HCT116 (cell line): ENCODE results near the gene CERS5. TPM values are rescaled to one million over a fixed set of nuclear protein-coding genes. Genes with fewer than 3 reads are reported as not detected.

ENCODE experiments used
- ATAC-seq: fragments of 200-7000 bp; cut with Tn5 transposase; 2 replicates; pipeline ENCODE4 v1.9.1; 2020; ENCODE audit warnings: mild to moderate bottlenecking, moderate library complexity
- BruUV-seq: library from RNA; stranded (reverse); fragments of 400-500 nt; replicated peaks from 2 replicates; lab custom pipeline; 2021; lab: Mats Ljungman, UMichigan
- CTCF ChIA-PET: fragments of 300-600 bp; sonication (Branson Sonifier 250); formaldehyde crosslinking; loops from one replicate; lab custom pipeline; 2021; ENCODE audit warnings: antibody characterized with exemption; lab: Charles Lee
- POLR2A ChIA-PET: fragments of 300-600, 350-600 bp; sonication (Branson Sonifier 250); formaldehyde crosslinking; loops from one replicate; lab custom pipeline; 2021; ENCODE audit warnings: antibody characterized with exemption; lab: Charles Lee
- RAD21 ChIA-PET, 2 experiments: fragments of 300-600 bp; sonication (Branson Sonifier 250); formaldehyde crosslinking; loops; one replicate each; lab custom pipeline; 2023; ENCODE audit warnings: low total read pairs in 2 of 2; ENCODE audit not compliant: uncharacterized antibody in 2 of 2, unreplicated experiment in 2 of 2, low non-redundant PET in 1 of 2; lab: Charles Lee
- DNase-seq: peaks from one replicate; pipeline ENCODE4 v3.0.0-alpha.2; 2010; ENCODE audit warnings: low read depth, low spot score
- H2AFZ ChIP-seq: fragments of 200-600 bp; shearing (Covaris generic), sonication (generic); 2 replicates; pipeline ENCODE4 v1.6.1; 2017; ENCODE audit warnings: low read depth, mixed run types, mixed read lengths, antibody characterized with exemption, low read length; ENCODE audit not compliant: poor library complexity, severe bottlenecking
- H3K27ac ChIP-seq: 2 replicates; pipeline ENCODE4 v1.5.1; 2012; ENCODE audit warnings: low read depth, low read length
- H3K27me3 ChIP-seq: fragments of 200-600 bp; sonication (generic); 2 replicates; pipeline ENCODE4 v1.6.1; 2016; ENCODE audit warnings: mixed run types, low read length, mixed read lengths; ENCODE audit not compliant: insufficient read depth
- H3K36me3 ChIP-seq, 2 experiments: fragments of 200-500 bp in 1 of 2; fragments of 200-600 bp in 1 of 2; sonication (Bioruptor generic) in 1 of 2; sonication (generic) in 1 of 2; 2 replicates each; pipeline versions ENCODE4 v1.5.1 to v1.6.1; 2014 to 2016; ENCODE audit warnings: low read length in 2 of 2, inconsistent platforms in 1 of 2, mixed read lengths in 1 of 2, mixed run types in 1 of 2; ENCODE audit not compliant: insufficient read depth in 2 of 2, control insufficient read depth in 1 of 2
- H3K4me1 ChIP-seq, 2 experiments: fragments of 200-600 bp in 1 of 2; sonication (generic) in 1 of 2; 2 replicates each; pipeline versions ENCODE4 v1.5.1 to v1.6.1; 2012 to 2017; ENCODE audit warnings: low read length in 2 of 2, inconsistent platforms in 1 of 2, mild to moderate bottlenecking in 1 of 2, mixed read lengths in 1 of 2, mixed run types in 1 of 2, moderate library complexity in 1 of 2; ENCODE audit not compliant: insufficient read depth in 2 of 2, control insufficient read depth in 1 of 2
- H3K4me2 ChIP-seq: fragments of 200-600 bp; sonication (generic); 2 replicates; pipeline ENCODE4 v1.6.1; 2017; ENCODE audit warnings: mixed run types, low read length, mixed read lengths
- H3K4me3 ChIP-seq, 2 experiments: fragments of 200-600 bp in 1 of 2; sonication (generic) in 1 of 2; replicated peaks in 1 of 2; 2 replicates each; pipeline ENCODE4 v1.5.1; 2011 to 2016; ENCODE audit warnings: low read length in 2 of 2, control low read depth in 1 of 2, low read depth in 1 of 2, mild to moderate bottlenecking in 1 of 2, mixed read lengths in 1 of 2, mixed run types in 1 of 2
- H3K79me2 ChIP-seq: fragments of 200-600 bp; sonication (generic); 2 replicates; pipeline ENCODE4 v1.6.1; 2017; ENCODE audit warnings: mild to moderate bottlenecking, mixed run types, low read length, moderate library complexity, mixed read lengths; ENCODE audit not compliant: insufficient read depth
- H3K9ac ChIP-seq: fragments of 200-600 bp; sonication (generic); 2 replicates; pipeline ENCODE4 v1.6.1; 2016; ENCODE audit warnings: low read length, mixed read lengths
- H3K9me2 ChIP-seq: fragments of 200-600 bp; sonication (generic), shearing (Covaris generic); 2 replicates; pipeline ENCODE4 v1.6.1; 2017; ENCODE audit warnings: mixed run types, mild to moderate bottlenecking, moderate library complexity; ENCODE audit not compliant: insufficient read depth
- H3K9me3 ChIP-seq, 2 experiments: fragments of 200-500 bp in 1 of 2; fragments of 200-600 bp in 1 of 2; sonication (Bioruptor generic) in 1 of 2; sonication (generic) in 1 of 2; 2 replicates each; pipeline ENCODE4 v1.6.1; 2014 to 2017; ENCODE audit warnings: low read length in 2 of 2, mixed read lengths in 2 of 2, inconsistent platforms in 1 of 2, low read depth in 1 of 2, mild to moderate bottlenecking in 1 of 2, mixed run types in 1 of 2, moderate library complexity in 1 of 2; ENCODE audit not compliant: control insufficient read depth in 1 of 2, insufficient read depth in 1 of 2
- H4K20me1 ChIP-seq: fragments of 200-600 bp; sonication (generic), shearing (Covaris generic); 2 replicates; pipeline ENCODE4 v1.6.1; 2017; ENCODE audit warnings: mixed run types, mild to moderate bottlenecking, moderate library complexity; ENCODE audit not compliant: insufficient read depth
- ATF3 ChIP-seq: IDR thresholded peaks from 2 replicates; pipeline ENCODE4 v1.6.1; 2012
- CEBPB ChIP-seq: IDR thresholded peaks from 2 replicates; pipeline ENCODE4 v1.6.1; 2012; ENCODE audit warnings: low read depth
- CTCF ChIP-seq, 3 experiments: fragments of 200-600 bp in 1 of 3; sonication (generic) in 1 of 3; IDR thresholded peaks in 2 of 3; conservative IDR thresholded peaks in 1 of 3; 2 replicates each; pipeline ENCODE4 v1.5.1; 2012 to 2017; ENCODE audit warnings: low read depth in 2 of 3, low read length in 2 of 3, antibody characterized with exemption in 1 of 3, borderline replicate concordance in 1 of 3, control low read depth in 1 of 3, mild to moderate bottlenecking in 1 of 3, mixed read lengths in 1 of 3, mixed run types in 1 of 3, moderate library complexity in 1 of 3; ENCODE audit not compliant: insufficient read depth in 1 of 3
- EGR1 ChIP-seq: IDR thresholded peaks from 2 replicates; pipeline ENCODE4 v1.6.1; 2012; ENCODE audit warnings: low read depth
- EZH2 ChIP-seq: fragments of 200-600 bp; sonication (generic); IDR thresholded peaks from 2 replicates; pipeline ENCODE4 v1.6.1; 2017; ENCODE audit warnings: antibody characterized with exemption, mixed run types
- EZH2phosphoT487 ChIP-seq: fragments of 200-600 bp; IDR thresholded peaks from 2 replicates; pipeline ENCODE4 v1.6.1; 2018; ENCODE audit warnings: antibody characterized with exemption, borderline replicate concordance
- FOSL1 ChIP-seq: IDR thresholded peaks from 2 replicates; pipeline ENCODE4 v1.6.1; 2012; ENCODE audit warnings: low read depth
- JUND ChIP-seq: IDR thresholded peaks from 2 replicates; pipeline ENCODE4 v1.6.1; 2012
- POLR2A ChIP-seq: IDR thresholded peaks from 2 replicates; pipeline ENCODE4 v1.7.0; 2011; ENCODE audit warnings: borderline replicate concordance; ENCODE audit not compliant: insufficient read depth, insufficient read length; ENCODE audit errors: extremely low read depth
- POLR2AphosphoS5 ChIP-seq: IDR thresholded peaks from 2 replicates; pipeline ENCODE4 v1.6.1; 2011; ENCODE audit warnings: mild to moderate bottlenecking, low read depth, low read length, moderate library complexity
- RAD21 ChIP-seq: IDR thresholded peaks from 2 replicates; pipeline ENCODE4 v1.6.1; 2012; ENCODE audit warnings: low read depth, mild to moderate bottlenecking
- SIN3A ChIP-seq: IDR thresholded peaks from 2 replicates; pipeline ENCODE4 v1.6.1; 2012; ENCODE audit warnings: low read depth
- SP1 ChIP-seq: IDR thresholded peaks from 2 replicates; pipeline ENCODE4 v1.6.1; 2012; ENCODE audit warnings: low read depth
- SRF ChIP-seq: IDR thresholded peaks from 2 replicates; pipeline ENCODE4 v1.6.1; 2012; ENCODE audit warnings: low read depth
- TCF7L2 ChIP-seq: IDR thresholded peaks from 2 replicates; pipeline ENCODE4 v1.7.0; 2011; ENCODE audit warnings: borderline replicate concordance, inconsistent platforms; ENCODE audit not compliant: insufficient read depth, insufficient read length; ENCODE audit errors: extremely low read depth
- YY1 ChIP-seq: IDR thresholded peaks from 2 replicates; pipeline ENCODE4 v1.6.1; 2011; ENCODE audit warnings: low read length, low read depth, moderate library complexity, mild to moderate bottlenecking; ENCODE audit not compliant: insufficient replicate concordance; ENCODE audit errors: extremely low read depth
- ZFX ChIP-seq: fragments of 450-650 bp; IDR thresholded peaks from 2 replicates; pipeline ENCODE4 v1.6.1; 2017
- ZNF274 ChIP-seq: fragments of 200-500 bp; sonication (Bioruptor generic); IDR thresholded peaks from 2 replicates; pipeline ENCODE4 v1.6.1; 2014; ENCODE audit warnings: mild to moderate bottlenecking, low read depth, low read length, inconsistent platforms
- intact Hi-C: fragments of 100-400 bp; cut with micrococcal nuclease; formaldehyde crosslinking; loops from 2 replicates; pipeline ENCODE4 v1.10.0; 2022
- total RNA-seq: library from RNA; stranded (reverse); gene quantifications from one replicate; pipeline ENCODE4 v1.2.1, GENCODE V29; 2021; ENCODE audit not compliant: unreplicated experiment

CERS5 gene
- total RNA-seq, 1 experiment from 2014 or later = 33.4 TPM

DNA sequence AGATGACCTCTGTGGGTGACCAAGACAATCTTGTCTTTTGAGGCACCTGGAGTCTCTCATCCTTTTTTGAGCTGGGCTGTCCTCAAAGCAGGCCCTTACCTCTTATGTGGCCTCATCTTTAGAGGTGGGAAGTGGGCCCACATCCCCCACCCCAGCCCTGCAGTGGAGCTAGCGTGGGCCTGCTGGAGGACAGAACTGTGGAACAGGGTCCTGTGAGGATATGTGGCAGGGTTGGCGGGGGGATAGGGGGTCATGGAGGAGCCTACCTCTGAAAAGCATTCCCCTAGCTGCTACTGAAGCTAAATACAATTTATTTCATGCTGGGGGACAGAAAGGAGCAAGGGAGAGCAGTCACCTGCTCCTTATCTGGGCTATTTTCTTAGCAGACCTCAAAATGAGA is 63.8 kb downstream of the CERS5 start:
- ChIA-PET CTCF (interaction anchor here (0.9 to 1.8 kb wide), 6 partner anchors 8 to 73 kb away, joined by 3 to 8 read pairs (median 4); partner anchors contain the start of genes CERS5, COX14 and SMARCD1), RAD21 (no interaction called here)
- H3K9ac ChIP-seq = no peak overlapping the region

GRCh38 chr12:50102646-50103309 is 64.4 kb downstream of the CERS5 start:
- no TSS peak for BruUV-seq
- H4K20me1 ChIP-seq = no peaks in the 10 kb centered on the region
- ATAC-seq (no peak), DNase-seq (no peak)
- ChIA-PET CTCF (interaction anchor here (1.4 to 2.7 kb wide), 6 partner anchors 8 to 73 kb away, joined by 3 to 24 read pairs (median 8); partner anchors contain the start of genes CERS5 and COX14), POLR2A (interaction anchor here (1.4 to 2.2 kb wide), 2 partner anchors 9 kb away, joined by 5 to 7 read pairs; partner anchors contain the start of gene COX14), RAD21 (no interaction called here)
- no peaks in the 10 kb centered on the region for H3K9me2 ChIP-seq
- no peaks in the 10 kb centered on the region for H3K9me3 ChIP-seq
- no peak overlapping the region for H2AFZ ChIP-seq
- H3K4me1 ChIP-seq = peaks cover 10 to 13% of the 10 kb centered on the region in 2 experiments
- H3K27ac ChIP-seq = no peak overlapping the region
- H3K79me2 ChIP-seq = no peaks in the 10 kb centered on the region
- no peaks in the 10 kb centered on the region for H3K27me3 ChIP-seq
- no peak overlapping the region for H3K4me2 ChIP-seq
- H3K36me3 ChIP-seq = peaks cover 19 to 21% of the 10 kb centered on the region in 2 experiments; a peak in 3 of 4 replicates
- no peak overlapping the region for H3K4me3 ChIP-seq
- intact Hi-C loops = no loop called here
- TF ChIP-seq EZH2 (no peak), SP1 (no peak), CEBPB (no peak), POLR2AphosphoS5 (no peak), ATF3 (no peak), SRF (no peak), POLR2A (no peak), YY1 (no peak), TCF7L2 (no peak), EZH2phosphoT487 (no peak), RAD21 (no peak), ZNF274 (no peak), CTCF (IDR thresholded peaks at IDR 0.05 in 2 of 3, conservative IDR thresholded peaks at IDR 0.05 in 1 of 3; ENCODE audit: borderline replicate concordance in 1 of 3, insufficient read depth in 1 of 3, low read depth in 2 of 3, low read length in 2 of 3) (no peak), FOSL1 (no peak), ZFX (no peak), SIN3A (no peak), JUND (no peak), EGR1 (no peak)
- H3K9ac ChIP-seq = no peak overlapping the region

More for the DNA sequence above, 63.8 kb downstream of the CERS5 start:
- POLR2A ChIA-PET = interaction anchor here (1.4 kb wide), 1 partner anchor 9 kb away, joined by 5 read pairs; the partner anchor contains the start of gene COX14
- Histone ChIP-seq H3K9me2 (no peaks in the 10 kb centered on the region), H3K4me3 (no peak overlapping the region), H3K4me1 (peaks cover 10 to 13% of the 10 kb centered on the region in 2 experiments), H3K27me3 (no peaks in the 10 kb centered on the region), H3K9me3 (no peaks in the 10 kb centered on the region), H4K20me1 (no peaks in the 10 kb centered on the region), H3K27ac (no peak overlapping the region), H3K79me2 (no peaks in the 10 kb centered on the region), H3K4me2 (peak overlapping the region; percentile 60), H3K36me3 (peaks cover 13 to 16% of the 10 kb centered on the region in 2 experiments; a peak in 3 of 4 replicates)
- ATAC-seq (peak; percentile 11; the same call in 1 of the 2 replicates), DNase-seq (no peak)
- intact Hi-C loops = no loop called here
- TF ChIP-seq TCF7L2 = no peak
- TF ChIP-seq, all 23 proteins: peak for 0
- H2AFZ ChIP-seq = no peak overlapping the region
- no TSS peak for BruUV-seq
